Epithelial cell of esophagus (primary cell): Measurements from ENCODE around the gene URB1.

ENCODE experiments used
- DNase-seq: peaks from one replicate; pipeline ENCODE4 v3.0.0; 2010; ENCODE audit warnings: low read depth
- H3K4me3 ChIP-seq: 2 replicates; pipeline ENCODE4 v1.5.1; 2011; ENCODE audit warnings: mild to moderate bottlenecking, low read length, control low read depth
- TF ChIP-seq, protein P1 (sequence below): IDR thresholded peaks from 2 replicates; pipeline ENCODE4 v1.5.1; 2011; ENCODE audit warnings: low read depth, mild to moderate bottlenecking, low read length, control low read depth, inconsistent platforms; ENCODE audit not compliant: insufficient read depth; ENCODE audit errors: missing control alignments

The URB1 gene

DNA sequence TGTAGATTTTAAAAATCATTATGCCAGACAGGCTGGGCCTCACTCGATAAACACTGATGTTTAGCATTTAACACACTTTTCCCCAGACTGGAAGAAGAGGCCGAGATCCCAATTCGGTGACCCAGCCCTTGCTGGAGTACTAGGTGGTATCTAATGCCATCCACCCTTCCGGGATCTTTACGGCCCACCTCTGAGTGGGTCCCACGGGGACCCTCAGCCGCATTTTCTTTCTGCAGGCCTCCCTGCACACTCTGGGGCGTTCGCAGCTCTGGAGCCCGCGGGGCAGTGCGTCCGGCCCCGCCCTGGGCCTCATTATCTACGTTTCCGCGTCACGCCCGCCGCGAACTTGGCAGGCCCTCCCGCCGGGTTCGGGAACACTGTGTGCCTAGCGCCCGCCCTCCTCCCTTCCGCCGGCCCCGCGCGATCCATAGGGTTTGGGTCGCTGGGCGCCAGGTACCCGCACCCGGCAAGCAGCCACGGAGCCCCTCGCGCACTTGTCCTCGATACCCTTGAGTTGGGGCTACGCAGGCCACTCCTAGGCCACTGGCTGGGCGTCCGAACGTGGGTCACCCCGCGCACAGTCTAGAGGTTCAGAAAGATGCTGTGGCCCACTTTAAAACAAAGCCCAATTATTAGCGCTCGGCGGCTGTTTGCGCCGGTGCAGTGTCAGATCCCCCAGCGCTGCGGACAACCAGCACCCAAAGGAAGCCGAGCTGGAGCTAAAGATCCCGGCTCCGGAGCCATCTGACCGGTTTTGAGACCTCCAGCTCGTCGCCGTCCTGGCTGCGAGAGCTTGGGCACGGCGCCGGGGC lies 18.7 kb upstream of the URB1 start:
- TF ChIP-seq, protein P1, sequence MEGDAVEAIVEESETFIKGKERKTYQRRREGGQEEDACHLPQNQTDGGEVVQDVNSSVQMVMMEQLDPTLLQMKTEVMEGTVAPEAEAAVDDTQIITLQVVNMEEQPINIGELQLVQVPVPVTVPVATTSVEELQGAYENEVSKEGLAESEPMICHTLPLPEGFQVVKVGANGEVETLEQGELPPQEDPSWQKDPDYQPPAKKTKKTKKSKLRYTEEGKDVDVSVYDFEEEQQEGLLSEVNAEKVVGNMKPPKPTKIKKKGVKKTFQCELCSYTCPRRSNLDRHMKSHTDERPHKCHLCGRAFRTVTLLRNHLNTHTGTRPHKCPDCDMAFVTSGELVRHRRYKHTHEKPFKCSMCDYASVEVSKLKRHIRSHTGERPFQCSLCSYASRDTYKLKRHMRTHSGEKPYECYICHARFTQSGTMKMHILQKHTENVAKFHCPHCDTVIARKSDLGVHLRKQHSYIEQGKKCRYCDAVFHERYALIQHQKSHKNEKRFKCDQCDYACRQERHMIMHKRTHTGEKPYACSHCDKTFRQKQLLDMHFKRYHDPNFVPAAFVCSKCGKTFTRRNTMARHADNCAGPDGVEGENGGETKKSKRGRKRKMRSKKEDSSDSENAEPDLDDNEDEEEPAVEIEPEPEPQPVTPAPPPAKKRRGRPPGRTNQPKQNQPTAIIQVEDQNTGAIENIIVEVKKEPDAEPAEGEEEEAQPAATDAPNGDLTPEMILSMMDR = no peak

DNA sequence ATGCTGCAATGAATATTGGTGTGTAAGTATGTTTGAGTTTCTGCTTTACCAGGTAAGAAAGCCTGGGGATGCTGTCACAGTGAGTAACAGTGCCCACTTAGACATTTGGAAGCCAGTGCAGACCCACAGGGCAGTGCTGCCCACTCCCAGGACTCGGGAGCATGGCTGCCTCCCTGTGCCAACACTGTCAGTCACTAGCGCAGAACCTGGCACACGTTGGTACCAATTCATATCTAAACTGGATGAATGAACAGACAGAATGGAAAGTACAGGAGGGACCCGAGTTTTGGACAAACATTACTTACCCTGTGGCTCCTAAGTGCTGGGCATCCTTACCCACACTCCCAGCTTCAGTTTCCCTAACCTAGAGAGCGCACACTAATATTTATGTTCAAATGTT lies 18.1 kb upstream of the URB1 start:
- no peak for DNase-seq
- no peak overlapping the region for H3K4me3 ChIP-seq
- TF ChIP-seq, protein P1 = no peak

More for the DNA sequence above, 18.7 kb upstream of the URB1 start:
- peak overlapping the region; percentile 59 for H3K4me3 ChIP-seq
- DNase-seq = peak; percentile 56

DNA sequence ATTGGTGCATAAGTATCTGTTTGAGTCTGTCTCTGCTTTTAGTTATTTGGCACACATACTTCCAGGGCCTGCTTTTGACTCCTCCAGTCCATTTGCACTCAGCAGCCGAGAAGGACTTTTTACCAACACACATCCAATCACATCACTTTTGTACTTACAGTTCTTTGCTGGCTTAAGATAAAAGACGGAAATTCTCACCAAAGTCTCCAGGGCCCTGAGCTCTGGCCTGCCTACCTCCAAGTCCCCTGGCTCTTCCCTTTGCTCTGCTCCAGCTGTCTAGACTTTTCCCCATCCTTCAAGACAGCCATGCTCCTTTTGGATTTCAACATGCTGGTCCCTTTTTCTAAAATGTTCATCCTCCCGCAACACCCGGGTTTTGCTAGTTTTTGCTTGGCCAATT lies 17.5 kb upstream of the URB1 start:
- no peak overlapping the region for H3K4me3 ChIP-seq
- TF ChIP-seq, protein P1 = no peak

DNA sequence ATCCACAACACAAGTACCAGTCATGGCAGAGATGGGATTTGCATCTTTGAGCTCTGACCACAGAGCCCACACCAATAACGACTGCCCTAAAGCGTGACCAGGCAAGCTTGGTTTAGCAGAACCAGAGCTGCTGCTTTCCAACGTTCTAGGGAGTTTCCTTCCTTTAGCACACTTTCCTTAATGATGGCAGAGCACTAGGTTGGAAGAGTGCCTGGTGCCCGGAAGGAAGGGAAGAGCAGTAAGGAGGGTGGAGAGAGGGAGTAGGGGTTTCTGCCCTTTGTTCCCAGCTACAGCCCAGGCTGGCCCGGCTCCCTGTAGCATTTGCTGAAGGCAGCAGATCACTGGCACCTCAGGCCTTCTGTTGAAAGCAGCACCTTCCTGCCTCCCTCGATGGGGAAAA lies 13.6 kb upstream of the URB1 start:
- TF ChIP-seq, protein P1 = no peak
- no peak overlapping the region for H3K4me3 ChIP-seq
- DNase-seq = no peak

More for the DNA sequence above, 17.5 kb upstream of the URB1 start:
- no peak for DNase-seq

DNA sequence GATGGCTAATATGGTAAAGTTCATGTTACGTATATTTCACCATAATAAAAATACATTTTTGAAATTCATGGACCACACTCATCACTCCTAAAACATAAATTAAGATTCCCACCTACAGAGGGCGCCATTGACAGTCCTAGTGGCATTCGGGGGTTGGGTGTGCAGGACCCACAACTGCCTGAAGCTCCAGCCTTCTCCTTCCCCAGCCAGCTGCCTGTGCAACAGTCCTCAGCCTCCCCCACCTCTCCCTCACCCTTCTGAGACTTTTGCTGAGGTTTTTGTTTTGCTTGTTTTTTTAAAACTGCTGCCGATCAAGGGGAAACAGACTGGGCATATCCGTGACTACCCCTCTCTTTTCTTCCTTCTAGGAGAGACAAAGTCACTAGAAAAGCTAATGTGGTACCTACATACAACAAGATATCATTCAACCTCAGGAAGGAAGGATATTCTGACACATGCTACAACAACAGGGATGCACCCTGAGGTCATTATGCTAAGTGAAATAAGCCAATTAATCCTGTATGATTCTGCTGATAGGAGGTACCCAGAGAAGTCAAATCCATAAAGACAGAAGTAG lies 10.5 kb upstream of the URB1 start:
- H3K4me3 ChIP-seq = no peak overlapping the region
- DNase-seq = peak; percentile 64

DNA sequence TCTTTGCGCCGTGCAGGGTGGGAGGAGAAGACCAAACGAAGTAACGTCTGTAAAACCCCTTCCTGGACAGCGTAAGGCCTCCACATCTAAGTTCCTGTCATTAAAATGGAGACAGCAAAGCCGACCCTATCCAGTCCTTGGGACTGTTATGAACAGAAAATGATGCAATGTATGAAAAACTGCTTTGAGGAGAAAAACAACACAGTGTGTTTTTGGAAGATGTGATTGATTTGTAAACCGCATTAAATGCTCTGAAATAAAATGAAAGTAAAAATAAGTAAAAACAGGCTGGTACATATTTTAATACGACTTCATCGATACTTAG lies 827 bp upstream of the URB1 start:
- DNase-seq = no peak
- TF ChIP-seq, protein P1 = no peak
- H3K4me3 ChIP-seq = peak overlapping the region; percentile 67

More for the DNA sequence above, 10.5 kb upstream of the URB1 start:
- TF ChIP-seq, protein P1 = peak; percentile 70
